GM04504 (cell line): Measurements from ENCODE around the gene TNNT1.
"Not testable (repeated sequence)": the region's sequence is repeated elsewhere in the genome, so short reads cannot be mapped to it uniquely, and the experiment has no call there.

Source experiments
- DNase-seq: peaks from one replicate; pipeline ENCODE4 v3.0.0-alpha.2; 2012; ENCODE audit warnings: low read depth

The TNNT1 gene

GRCh38 chr19:55149078-55150003, at the start of gene TNNT1:
Gene TNNT1 (minus strand): TSS chr19:55149206. CDS start chr19:55147157, 2,049 bp downstream.
- DNase-seq: no peak

GRCh38 chr19:55198651-55199050, 49.6 kb upstream of the TNNT1 start:
- DNase-seq: no peak

- DNase-seq: no peak
Observed at GRCh38 chr19:55197528-55197927, 48.5 kb upstream of the TNNT1 start.

- no peak for DNase-seq
Observed at GRCh38 chr19:55196803-55197202, 47.8 kb upstream of the TNNT1 start.

DNA sequence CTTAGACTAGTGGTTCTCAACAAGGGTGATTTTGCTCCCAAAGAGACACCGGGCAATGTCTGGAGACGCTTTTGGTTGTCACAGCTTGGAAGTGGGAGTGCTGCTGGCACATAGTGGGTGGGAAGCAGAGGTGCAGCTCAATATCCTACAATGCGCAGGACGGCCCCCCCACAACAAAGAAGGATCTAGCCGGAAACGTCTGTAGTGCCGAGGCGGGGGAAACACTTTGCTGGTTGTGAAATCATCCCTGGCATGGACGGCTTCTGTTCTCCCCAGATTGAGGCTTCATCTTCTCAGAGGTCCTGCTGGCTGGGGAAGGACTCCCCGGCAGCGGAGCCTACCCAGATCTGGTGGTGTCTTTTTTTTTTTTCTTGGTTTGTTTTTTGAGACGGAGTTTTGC, 44.5 kb upstream of the TNNT1 start:
- DNase-seq: no peak

- peak; percentile 76 for DNase-seq
Observed at GRCh38 chr19:55189403-55189835, 40.4 kb upstream of the TNNT1 start.

GRCh38 chr19:55188625-55189024, 39.6 kb upstream of the TNNT1 start:
- DNase-seq: no peak

GRCh38 chr19:55186080-55186479, 37.1 kb upstream of the TNNT1 start:
- no peak for DNase-seq

DNA sequence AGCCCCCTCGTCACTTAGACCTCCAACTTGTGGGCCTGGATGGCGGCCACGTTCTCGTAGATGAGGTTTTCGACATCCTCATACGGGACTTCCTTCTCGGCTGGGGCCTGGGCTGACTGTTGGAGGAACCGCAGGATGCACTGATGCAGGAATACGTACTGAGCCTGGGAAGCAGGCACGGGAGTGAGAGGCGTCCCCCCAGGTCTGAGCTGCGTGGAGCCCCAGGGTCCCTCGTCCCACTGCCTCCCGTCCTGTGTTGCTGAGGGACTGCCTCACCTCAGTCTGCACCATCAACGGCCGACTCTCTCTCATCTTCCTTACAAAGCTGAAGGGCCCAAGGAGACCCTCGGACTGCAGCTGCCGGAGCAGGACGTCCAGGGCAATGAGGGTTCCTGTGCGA, 32.7 kb upstream of the TNNT1 start:
- DNase-seq: no peak

DNA sequence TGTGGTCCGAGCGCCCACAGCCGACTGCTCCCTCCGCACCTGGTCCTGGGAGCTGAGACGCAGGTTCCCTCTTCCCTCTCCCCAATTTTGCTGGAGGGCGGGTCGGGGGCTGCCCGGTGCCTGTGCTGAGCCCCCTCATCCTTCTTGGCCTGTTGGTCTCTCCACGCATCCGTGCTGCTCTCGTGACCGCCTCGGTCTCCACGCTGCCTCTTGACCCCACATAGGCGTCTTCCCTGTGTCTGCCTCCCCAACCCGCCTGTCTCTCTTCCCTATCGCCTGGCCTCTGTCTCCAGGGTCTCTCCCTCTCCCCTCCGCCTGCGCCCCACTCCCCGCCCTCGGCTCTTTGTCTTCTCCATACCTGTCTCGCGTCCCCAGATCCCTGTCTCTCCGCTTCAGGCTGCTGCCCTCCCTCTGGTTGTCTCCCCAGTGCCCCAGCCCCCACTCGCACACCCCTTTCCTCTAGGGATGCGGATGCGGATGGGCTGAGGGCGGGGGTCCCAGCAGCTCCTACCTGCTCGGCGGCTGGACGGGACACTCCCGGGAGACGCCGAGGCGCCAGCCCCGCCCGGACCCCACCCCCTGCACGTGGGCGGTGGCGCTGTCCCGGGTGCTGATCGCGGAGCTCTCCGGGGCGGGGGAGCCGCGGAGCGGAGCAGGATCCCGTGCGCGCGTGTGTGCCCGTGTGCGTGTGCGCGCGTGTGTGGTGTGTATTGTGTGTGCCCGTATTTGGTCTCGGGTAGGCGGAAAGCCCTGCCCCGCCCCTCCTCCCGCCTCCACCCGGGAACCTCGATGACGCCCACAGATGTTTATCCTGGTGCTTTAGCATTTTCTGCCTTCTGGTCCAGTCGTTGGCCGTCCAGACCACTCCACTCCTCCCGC, 30.8 kb upstream of the TNNT1 start, which contains the start of gene SYT5:
SYT5 (minus strand) TSS at position 684 of the 879 bp plus-strand sequence. CDS start 1,248 bp downstream, outside the sequence.
- DNase-seq: no peak

DNA sequence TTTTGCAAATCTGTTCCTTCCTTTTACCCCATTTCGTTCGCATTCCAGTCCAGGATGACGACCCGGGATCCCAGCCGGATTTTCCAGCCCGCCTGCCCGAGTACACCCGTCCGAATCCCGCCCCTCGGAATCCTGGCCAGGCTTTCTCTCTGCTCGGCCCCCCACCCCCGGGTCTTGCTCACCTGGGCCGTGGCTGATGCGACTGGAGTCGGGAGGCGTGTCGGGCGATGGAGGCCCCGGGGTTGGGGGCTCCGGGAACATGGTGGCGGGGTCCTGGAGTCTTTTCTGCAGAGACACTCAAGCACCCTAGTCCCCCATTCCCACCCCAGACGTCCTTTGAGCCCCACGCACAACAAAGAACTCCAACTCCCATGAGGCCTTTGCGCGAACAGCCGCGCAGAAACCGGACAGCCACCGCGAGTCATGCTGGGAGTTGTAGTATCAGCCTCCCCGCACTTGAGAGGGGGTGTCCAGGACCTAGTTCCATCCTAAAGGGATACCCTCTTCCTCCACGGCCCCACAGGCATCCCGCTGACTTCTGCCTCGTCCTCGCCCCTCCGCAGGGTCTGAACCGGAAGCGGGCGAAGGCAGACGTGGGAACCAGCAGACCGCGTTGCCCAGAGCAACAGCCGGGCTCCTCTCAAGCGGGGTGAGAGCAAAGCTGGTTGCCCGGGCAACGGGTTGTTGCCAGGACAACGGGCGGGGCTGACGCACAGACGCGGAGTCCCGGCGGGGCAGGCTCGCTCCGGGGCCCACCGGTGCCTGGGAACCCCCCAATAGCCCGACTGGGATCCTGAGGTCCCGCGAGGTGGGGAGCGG, 30.0 kb upstream of the TNNT1 start:
- DNase-seq: peak; percentile 58

- no peak for DNase-seq
Observed at GRCh38 chr19:55176076-55176475, 27.1 kb upstream of the TNNT1 start.

- DNase-seq: no peak
Observed at GRCh38 chr19:55175117-55175867, 26.3 kb upstream of the TNNT1 start.

DNA sequence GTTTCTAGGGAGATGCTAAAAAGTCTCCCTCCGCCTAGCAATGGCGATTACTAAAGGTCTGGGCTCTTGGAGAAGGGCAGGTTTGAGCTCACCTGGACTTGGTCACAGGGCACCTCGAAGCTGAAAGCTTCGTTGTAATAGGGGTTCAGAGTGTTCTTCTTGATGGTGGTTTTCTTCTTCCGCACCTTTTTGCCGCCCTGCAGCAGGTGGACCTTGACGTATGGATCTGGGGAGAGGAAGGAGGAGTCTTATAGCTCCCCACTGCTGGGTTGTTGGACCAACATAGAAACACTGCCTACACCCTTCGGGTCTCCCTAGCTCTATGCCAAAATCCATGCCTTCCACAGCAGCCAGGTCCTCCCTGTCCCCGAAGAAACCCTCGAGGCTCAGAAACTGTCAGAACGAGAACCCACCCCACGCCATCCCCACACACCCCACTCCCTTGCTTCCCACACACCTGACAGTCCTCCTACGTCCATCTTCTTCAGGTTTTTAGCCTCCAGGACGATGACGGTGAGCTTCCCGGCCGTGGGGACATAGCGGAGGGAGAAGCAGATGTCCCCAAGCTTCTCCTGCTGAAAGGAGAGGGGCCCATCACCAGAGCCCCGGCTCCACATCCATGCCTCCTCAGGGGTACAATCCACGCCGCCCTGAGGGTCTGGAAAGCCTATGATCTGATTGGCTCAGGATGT, 25.6 kb upstream of the TNNT1 start:
- DNase-seq: no peak

- peak; percentile 61 for DNase-seq
Observed at GRCh38 chr19:55173714-55174409, 24.9 kb upstream of the TNNT1 start.

- no peak for DNase-seq
Observed at GRCh38 chr19:55173186-55173713, 24.2 kb upstream of the TNNT1 start.

DNA sequence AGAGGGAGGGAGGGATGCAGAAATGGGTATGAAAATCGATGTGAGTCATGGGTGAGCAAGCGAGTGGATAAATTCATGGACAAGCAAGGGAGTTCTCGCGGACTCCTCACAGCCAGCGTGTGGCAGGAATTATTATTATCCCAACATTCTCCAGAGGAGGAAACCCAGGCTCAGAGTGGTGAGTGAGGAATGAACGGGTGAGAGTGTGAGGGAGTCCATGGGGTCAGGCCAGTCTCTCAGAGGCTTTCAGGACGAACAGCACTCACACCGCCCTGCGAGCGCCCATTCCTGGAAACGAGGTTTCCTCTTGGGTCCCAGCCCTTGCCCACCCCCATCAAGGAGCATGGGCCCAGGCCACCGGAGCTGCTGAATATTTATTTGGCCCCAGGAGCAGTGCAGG, 23.7 kb upstream of the TNNT1 start:
- DNase-seq: peak; percentile 45

DNA sequence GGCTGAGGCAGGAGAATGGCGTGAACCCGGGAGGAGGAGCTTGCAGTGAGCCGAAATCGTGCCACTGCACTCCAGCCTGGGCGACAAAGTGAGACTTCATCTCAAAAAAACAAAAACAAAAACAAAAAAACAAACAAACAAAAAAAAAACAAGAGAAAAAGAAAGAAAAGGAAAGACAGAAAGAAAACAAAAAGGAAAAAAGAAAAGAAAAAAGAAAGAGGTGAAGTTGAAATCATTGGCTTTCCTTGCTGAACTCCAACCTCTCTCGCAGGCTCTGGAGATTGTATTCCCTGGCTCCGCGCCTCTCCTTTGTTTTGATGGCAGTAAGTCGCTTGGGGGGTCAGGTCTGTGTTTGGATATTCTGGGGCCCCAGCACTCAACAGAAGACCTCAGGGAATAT, 23.3 kb upstream of the TNNT1 start:
- not testable (repeated sequence) for DNase-seq

DNA sequence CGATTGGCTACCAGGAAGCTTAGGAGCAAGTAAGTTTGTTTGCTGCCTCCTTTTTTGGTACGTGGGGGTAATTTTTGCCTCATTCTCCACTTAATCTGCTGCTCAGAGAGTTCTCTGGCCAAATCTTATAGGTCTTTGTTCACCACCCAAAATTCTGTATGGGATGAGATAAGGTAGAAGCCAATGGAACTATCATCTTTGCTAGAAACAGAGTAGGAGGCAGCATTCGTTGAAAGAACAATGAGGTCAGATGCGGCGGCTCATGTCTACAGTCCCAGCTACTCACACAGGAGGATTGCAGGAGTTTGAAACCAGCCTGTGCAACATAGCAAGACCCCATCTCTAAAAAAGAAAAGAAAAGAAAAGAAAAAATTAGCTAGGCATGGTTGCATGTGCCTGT, 22.4 kb upstream of the TNNT1 start:
- DNase-seq: no peak

GRCh38 chr19:55169136-55169535, 20.1 kb upstream of the TNNT1 start:
- DNase-seq: no peak
